Upper lobe of left lung (tissue), 6 donors: ENCODE data around the gene TAF9. TPM values are rescaled to one million over a fixed set of nuclear protein-coding genes. Genes with fewer than 3 reads are reported as not detected.
A peak's percentile ranks its signal among the peaks of the same experiment; 100 is the strongest.

Source experiments
- ATAC-seq, 2 donors: fragments of 200-7000 bp; cut with Tn5 transposase; one replicate each; pipeline ENCODE4 v1.9.1; 2022; ENCODE audit warnings: mild to moderate bottlenecking in 2 of 2, moderate library complexity in 2 of 2; ENCODE audit not compliant: low FRiP score in 2 of 2
- DNase-seq, 2 donors: peaks; one replicate each; pipeline ENCODE4 v3.0.0-alpha.2; 2019 to 2020
- H3K27ac ChIP-seq, 4 donors: fragments of 200-600 bp; sonication (generic); one replicate each; pipeline ENCODE4 v1.5.1; 2016 to 2019
- H3K27me3 ChIP-seq, 4 donors: fragments of 200-600 bp; sonication (generic); one replicate each; pipeline ENCODE4 v1.5.1; 2017 to 2019
- H3K36me3 ChIP-seq, 4 donors: fragments of 200-600 bp; sonication (generic); one replicate each; pipeline ENCODE4 v1.5.1; 2016 to 2019
- H3K4me1 ChIP-seq, 4 donors: fragments of 200-600 bp; sonication (generic); one replicate each; pipeline ENCODE4 v1.5.1; 2018 to 2019
- H3K4me3 ChIP-seq, 4 donors: fragments of 200-600 bp; sonication (generic); one replicate each; pipeline ENCODE4 v1.5.1; 2017 to 2019; ENCODE audit warnings: mild to moderate bottlenecking in 2 of 4, moderate library complexity in 1 of 4
- H3K9me3 ChIP-seq, 4 donors: fragments of 200-600 bp; sonication (generic); one replicate each; pipeline ENCODE4 v1.5.1; 2018 to 2019
- EP300 ChIP-seq, 4 donors: sonication (generic); formaldehyde crosslinking; IDR thresholded peaks; one replicate each; pipeline ENCODE4 v1.5.1; 2017; ENCODE audit warnings: antibody characterized with exemption in 4 of 4, control low read depth in 2 of 4
- POLR2A ChIP-seq, 4 donors: fragments of 450-650 bp; IDR thresholded peaks; one replicate each; pipeline ENCODE4 v1.5.1; 2016 to 2017; ENCODE audit warnings: antibody characterized with exemption in 4 of 4, mild to moderate bottlenecking in 2 of 4
- POLR2AphosphoS5 ChIP-seq, 2 donors: sonication (generic); formaldehyde crosslinking; IDR thresholded peaks; one replicate each; pipeline ENCODE4 v1.5.1; 2017; ENCODE audit warnings: antibody characterized with exemption in 2 of 2
- WGBS, 2 donors: methylation state at CpG; one replicate each; pipeline ENCODE4 v1.1.5; 2017 to 2018; 5-methylcytosine and 5-hydroxymethylcytosine counted together
- total RNA-seq, 6 donors: library from RNA; depleted of rRNA in 4 of 6; stranded (reverse); fragments of >200 nt in 4 of 6; gene quantifications; one replicate each; pipeline versions ENCODE4 v1.1.0 to v1.2.1, GENCODE V29; 2016 to 2021
- TF ChIP-seq, protein P1 (sequence below), 6 experiments: fragments of 450-650 bp in 4 of 6; fragments of 200-600 bp in 2 of 6; sonication (generic) in 2 of 6; IDR thresholded peaks; one replicate each; pipeline ENCODE4 v1.5.1; 2016 to 2019; ENCODE audit warnings: antibody characterized with exemption in 6 of 6
- donor health status: DM: no; HTN: no; CAD: no; lungs with moderate emphysema.
- donor health status: DM: no; HTN: yes; CAD: no; lungs with severe emphysema.

Gene TAF9
- total RNA-seq, result 10 to 100 TPM; 25.9 to 59.7 (median 38.2) TPM

GRCh38 chr5:69369340-69370121, at the start of gene TAF9, which contains the start of the genes AK6 and RAD17:
Gene TAF9, minus strand, starts transcription at chr5:69369520. Its CDS starts 3,783 bp downstream, at chr5:69365737.
Gene AK6, minus strand, starts transcription at chr5:69369520. Its CDS starts 30 bp downstream, at chr5:69369490.
Gene RAD17, plus strand, starts transcription at chr5:69369818. Its CDS starts 2,391 bp downstream, at chr5:69372209.
- Histone ChIP-seq H3K4me1 (peaks cover 22 to 33% (median 24%) of the 10 kb centered on the region in 4 donors), H3K27me3 (no peaks in the 10 kb centered on the region), H3K4me3 (peak within 1 kb of the TSS; percentile 64 to 98 (median 86)), H3K9me3 (no peaks in the 10 kb centered on the region), H3K36me3 (peaks cover 12 to 29% (median 19%) of the 10 kb centered on the region in 4 donors), H3K27ac (peak within 1 kb of the TSS; percentile 96 to 99 (median 98))
- ATAC-seq (peak; percentile 99), DNase-seq (peak; percentile 95 to 97)
- TF ChIP-seq, protein P1, sequence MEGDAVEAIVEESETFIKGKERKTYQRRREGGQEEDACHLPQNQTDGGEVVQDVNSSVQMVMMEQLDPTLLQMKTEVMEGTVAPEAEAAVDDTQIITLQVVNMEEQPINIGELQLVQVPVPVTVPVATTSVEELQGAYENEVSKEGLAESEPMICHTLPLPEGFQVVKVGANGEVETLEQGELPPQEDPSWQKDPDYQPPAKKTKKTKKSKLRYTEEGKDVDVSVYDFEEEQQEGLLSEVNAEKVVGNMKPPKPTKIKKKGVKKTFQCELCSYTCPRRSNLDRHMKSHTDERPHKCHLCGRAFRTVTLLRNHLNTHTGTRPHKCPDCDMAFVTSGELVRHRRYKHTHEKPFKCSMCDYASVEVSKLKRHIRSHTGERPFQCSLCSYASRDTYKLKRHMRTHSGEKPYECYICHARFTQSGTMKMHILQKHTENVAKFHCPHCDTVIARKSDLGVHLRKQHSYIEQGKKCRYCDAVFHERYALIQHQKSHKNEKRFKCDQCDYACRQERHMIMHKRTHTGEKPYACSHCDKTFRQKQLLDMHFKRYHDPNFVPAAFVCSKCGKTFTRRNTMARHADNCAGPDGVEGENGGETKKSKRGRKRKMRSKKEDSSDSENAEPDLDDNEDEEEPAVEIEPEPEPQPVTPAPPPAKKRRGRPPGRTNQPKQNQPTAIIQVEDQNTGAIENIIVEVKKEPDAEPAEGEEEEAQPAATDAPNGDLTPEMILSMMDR (IDR thresholded peaks at IDR 0.05), result peak in 3 of 6 experiments; percentile 21 to 34 (median 26)
- peak; percentile 6 to 87 (median 76) for TF ChIP-seq POLR2A (IDR thresholded peaks at IDR 0.05)
- TF ChIP-seq EP300 (IDR thresholded peaks at IDR 0.05), result no peak
- TF ChIP-seq POLR2AphosphoS5 (IDR thresholded peaks at IDR 0.05), result peak; percentile 72 to 87
- WGBS, 2 donors, result 0% methylated on average over 11 to 42 of the region's 66 CpGs

DNA sequence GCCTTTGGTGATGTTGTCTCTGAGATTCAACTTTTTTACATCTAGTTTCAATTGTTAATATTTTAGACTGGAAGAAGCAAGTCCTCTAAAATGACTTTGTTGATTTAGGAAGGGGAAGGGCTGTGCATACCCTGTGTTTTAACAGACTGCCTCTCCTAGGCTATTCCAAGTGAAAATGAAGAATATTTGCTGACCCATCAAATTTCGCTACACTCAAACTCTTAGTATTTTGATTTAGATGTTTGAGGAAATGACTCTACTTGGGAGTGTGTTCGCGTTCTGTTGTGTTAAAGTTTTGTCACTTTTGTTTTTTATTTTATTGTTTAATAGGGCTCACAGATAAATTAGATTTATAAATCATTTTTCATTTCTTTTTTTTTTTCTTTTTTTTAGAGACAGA, 49.2 kb upstream of the TAF9 start:
- Histone ChIP-seq H3K27ac (no peak overlapping the region), H3K4me3 (no peak overlapping the region), H3K36me3 (peaks cover 0 to 17% (median 6%) of the 10 kb centered on the region in 4 donors), H3K27me3 (no peaks in the 10 kb centered on the region), H3K9me3 (no peaks in the 10 kb centered on the region), H3K4me1 (peaks cover 0 to 18% (median 6%) of the 10 kb centered on the region in 4 donors)
- no peak for TF ChIP-seq POLR2AphosphoS5 (IDR thresholded peaks at IDR 0.05)
- TF ChIP-seq, protein P1 (IDR thresholded peaks at IDR 0.05), result no peak
- no peak for TF ChIP-seq EP300 (IDR thresholded peaks at IDR 0.05)
- TF ChIP-seq POLR2A (IDR thresholded peaks at IDR 0.05), result no peak
- WGBS, 2 donors, result 80 to 84% methylated on average over 3 of the region's 3 CpGs
- no peak for DNase-seq
- no peak for ATAC-seq

- no peak for ATAC-seq
- Histone ChIP-seq H3K9me3 (no peaks in the 10 kb centered on the region), H3K27me3 (no peaks in the 10 kb centered on the region), H3K27ac (peak overlapping the region in 2 of 4 donors; percentile 88 to 89), H3K4me1 (peaks cover 0 to 18% (median 6%) of the 10 kb centered on the region in 4 donors), H3K4me3 (peak overlapping the region in 2 of 4 donors; percentile 75 to 79), H3K36me3 (peaks cover 0 to 24% (median 6%) of the 10 kb centered on the region in 4 donors)
- TF ChIP-seq POLR2A (IDR thresholded peaks at IDR 0.05) (no peak), EP300 (IDR thresholded peaks at IDR 0.05) (no peak), POLR2AphosphoS5 (IDR thresholded peaks at IDR 0.05) (no peak)
- TF ChIP-seq, protein P1 (IDR thresholded peaks at IDR 0.05), result no peak
- no peak for DNase-seq
Observed at GRCh38 chr5:69416699-69417098, 47.4 kb upstream of the TAF9 start.

DNA sequence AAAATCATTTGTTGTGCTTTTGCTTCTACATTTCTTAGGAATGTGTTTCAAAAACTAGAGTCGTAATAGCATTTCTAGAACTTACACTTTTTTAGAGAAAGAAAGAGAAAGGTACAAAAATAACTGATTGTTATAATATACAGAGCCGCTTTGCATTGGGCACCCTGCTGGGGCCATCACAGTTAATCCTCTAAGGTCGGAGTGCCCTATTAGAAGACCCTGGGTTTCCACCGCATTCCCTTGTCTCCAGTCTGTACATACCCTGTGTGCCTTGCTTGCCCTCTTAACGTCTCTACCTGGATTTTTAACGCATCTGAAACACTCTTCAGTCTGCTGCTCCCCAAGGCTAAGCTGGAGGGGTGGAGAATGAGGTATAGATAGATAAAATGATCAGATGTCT, 46.9 kb upstream of the TAF9 start:
- Histone ChIP-seq H3K4me3 (peak overlapping the region in 3 of 4 donors; percentile 75 to 80 (median 79)), H3K9me3 (no peaks in the 10 kb centered on the region), H3K27me3 (no peaks in the 10 kb centered on the region), H3K27ac (peak overlapping the region; percentile 88 to 92 (median 90)), H3K4me1 (peaks cover 0 to 18% (median 6%) of the 10 kb centered on the region in 4 donors), H3K36me3 (peaks cover 0 to 29% (median 6%) of the 10 kb centered on the region in 4 donors)
- TF ChIP-seq POLR2A (IDR thresholded peaks at IDR 0.05) (no peak), POLR2AphosphoS5 (IDR thresholded peaks at IDR 0.05) (no peak), EP300 (IDR thresholded peaks at IDR 0.05) (no peak)
- TF ChIP-seq, protein P1 (IDR thresholded peaks at IDR 0.05), result no peak
- DNase-seq (no peak), ATAC-seq (no peak)
- WGBS, 2 donors, result 56 to 57% methylated on average over 6 of the region's 6 CpGs
